Measurements from ENCODE around the gene ZCCHC14.

ZCCHC14 gene

DNA sequence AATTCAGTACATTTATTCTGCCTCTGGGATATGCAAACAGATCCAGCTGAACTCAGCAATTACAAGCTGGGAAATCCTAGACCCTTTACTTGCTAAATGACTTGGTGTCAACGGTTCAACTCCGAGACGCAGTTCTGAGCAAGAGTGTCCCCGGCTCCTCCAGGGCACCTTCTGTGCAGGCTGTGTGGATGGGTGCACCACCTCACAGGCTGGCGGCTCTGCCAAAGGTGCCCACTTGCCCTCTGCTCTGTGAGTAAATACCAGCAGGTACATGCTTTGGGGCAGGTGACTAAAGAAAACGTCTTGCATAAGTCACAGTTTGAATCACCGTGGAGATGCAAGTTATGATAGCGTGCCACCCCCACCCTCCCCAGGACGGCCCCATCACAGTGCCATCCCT is 77.4 kb downstream of the ZCCHC14 start:
- H3K27ac ChIP-seq = no peak overlapping the region
- no peak for TF ChIP-seq ZFX (IDR thresholded peaks at IDR 0.05; ENCODE audit: borderline replicate concordance)
- TF ChIP-seq, protein P1, sequence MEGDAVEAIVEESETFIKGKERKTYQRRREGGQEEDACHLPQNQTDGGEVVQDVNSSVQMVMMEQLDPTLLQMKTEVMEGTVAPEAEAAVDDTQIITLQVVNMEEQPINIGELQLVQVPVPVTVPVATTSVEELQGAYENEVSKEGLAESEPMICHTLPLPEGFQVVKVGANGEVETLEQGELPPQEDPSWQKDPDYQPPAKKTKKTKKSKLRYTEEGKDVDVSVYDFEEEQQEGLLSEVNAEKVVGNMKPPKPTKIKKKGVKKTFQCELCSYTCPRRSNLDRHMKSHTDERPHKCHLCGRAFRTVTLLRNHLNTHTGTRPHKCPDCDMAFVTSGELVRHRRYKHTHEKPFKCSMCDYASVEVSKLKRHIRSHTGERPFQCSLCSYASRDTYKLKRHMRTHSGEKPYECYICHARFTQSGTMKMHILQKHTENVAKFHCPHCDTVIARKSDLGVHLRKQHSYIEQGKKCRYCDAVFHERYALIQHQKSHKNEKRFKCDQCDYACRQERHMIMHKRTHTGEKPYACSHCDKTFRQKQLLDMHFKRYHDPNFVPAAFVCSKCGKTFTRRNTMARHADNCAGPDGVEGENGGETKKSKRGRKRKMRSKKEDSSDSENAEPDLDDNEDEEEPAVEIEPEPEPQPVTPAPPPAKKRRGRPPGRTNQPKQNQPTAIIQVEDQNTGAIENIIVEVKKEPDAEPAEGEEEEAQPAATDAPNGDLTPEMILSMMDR (IDR thresholded peaks at IDR 0.05) = no peak

DNA sequence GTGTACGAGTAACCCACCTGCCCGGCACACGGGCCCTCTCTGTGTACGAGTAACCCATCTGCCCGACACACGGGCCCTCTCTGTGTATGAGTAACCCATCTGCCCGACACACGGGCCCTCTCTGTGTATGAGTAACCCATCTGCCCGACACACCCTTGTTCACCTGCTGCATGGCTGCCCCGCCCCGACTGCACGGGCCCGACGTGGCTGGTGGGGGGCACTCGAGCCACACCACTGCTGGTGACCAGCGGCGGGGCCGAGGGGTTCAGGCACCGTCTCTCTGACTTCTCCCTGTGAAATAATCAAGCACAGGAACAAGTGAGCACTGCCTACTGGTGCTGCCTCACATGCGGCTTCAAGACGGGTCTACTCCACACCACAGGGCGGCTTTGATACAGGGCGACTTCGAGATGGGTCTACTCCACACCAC is 78.6 kb downstream of the ZCCHC14 start:
- no peak overlapping the region for H3K27ac ChIP-seq
- TF ChIP-seq ZFX (IDR thresholded peaks at IDR 0.05; ENCODE audit: borderline replicate concordance) = no peak
- TF ChIP-seq, protein P1 (IDR thresholded peaks at IDR 0.05) = no peak

DNA sequence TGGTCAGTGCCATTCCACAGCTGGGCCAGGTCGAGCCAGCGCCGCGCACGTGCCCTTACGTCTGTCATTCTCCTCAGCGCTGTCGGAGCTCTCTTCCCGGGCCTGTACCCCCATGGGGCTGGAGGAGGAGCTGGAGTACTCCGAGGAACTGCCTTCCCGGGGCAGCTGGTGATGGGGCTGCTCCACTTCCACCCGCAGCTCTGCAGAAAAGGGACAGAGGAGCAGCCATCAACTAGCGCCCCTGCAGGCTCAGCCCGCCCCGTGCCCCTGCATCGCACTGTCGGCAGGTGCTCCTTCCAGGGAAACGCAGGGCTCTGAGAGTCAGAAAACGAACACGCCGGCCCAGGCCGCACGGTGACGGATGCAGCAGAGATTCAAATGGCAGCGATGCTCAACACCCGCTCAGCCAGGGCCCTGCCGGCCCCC is 79.8 kb downstream of the ZCCHC14 start:
- no peak for TF ChIP-seq ZFX (IDR thresholded peaks at IDR 0.05; ENCODE audit: borderline replicate concordance)
- TF ChIP-seq, protein P1 (IDR thresholded peaks at IDR 0.05) = no peak
- H3K27ac ChIP-seq = no peak overlapping the region

DNA sequence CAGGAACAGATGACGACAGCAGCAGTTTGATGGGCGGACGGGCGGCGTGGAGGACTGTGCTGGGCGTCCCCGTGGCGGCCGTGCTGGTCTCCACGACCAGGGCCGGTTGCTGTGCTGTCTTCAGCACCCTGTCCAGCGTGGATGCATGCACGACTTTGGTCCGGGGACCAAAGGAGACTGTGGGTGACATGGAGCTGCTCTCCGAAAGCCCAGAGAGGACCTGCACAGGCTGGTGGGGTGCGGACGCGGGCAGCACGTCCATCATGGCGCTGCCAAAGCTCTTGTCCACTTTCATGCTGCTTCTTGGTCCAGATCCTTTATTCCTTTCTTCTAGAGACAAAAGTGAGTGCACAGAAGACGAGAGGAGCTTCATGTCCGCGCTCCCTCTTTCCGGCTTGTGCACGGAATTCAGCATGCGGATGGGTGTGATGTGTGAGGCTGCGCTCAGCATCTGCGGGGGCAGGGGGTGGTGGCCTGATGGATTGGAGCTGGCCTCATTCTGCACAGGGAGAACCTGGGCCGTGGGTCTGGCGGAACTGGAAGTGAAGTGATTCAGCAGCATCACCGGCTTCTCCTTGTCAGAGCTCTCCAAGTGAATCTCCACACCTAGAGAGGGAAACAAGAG is 80.3 kb downstream of the ZCCHC14 start:
- no peak for TF ChIP-seq ZFX (IDR thresholded peaks at IDR 0.05; ENCODE audit: borderline replicate concordance)
- TF ChIP-seq, protein P1 (IDR thresholded peaks at IDR 0.05) = no peak
- no peak overlapping the region for H3K27ac ChIP-seq

DNA sequence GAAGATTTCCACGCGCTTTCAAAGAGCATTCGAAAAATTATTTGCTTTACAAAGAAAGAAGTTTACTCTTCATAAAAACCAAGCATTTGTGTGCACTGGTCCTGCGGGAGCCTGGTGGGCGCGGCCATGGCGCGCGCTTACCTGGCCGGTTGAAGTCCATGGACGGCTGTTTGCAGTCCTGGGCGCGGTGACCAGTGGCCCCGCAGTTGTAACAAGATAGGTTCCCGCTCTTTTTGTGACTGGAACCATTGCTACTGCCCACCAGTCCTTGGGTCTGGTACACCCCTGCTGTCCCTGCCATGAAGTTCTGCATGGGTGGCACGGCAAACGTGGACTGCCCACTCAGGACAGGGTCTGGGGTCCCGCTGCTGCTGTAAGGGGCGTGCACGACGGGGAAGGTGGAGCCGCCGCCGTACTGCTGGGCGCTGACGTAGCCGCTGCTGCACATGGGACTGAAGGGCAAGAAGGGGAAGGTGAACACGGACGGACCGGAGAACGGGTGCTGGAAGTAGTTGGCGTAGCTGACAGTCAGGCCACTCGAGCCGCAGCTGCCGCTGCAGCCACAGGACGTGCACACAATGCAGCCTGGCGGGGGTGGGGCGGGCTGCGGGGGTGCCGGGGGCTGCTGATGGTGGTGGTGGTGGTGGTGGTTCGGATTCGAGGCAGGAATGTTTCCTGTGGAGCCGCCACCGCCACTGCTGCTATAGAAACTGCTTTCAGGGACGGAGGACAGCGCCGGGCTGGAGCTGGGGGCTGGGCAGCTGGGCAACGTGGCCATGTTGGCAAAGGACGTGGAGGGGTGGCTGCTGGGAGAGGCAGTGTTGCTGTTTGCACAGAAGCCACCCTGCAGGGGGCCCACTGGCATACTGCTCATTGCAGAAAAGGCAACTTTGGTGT is 81.2 kb downstream of the ZCCHC14 start:
- H3K27ac ChIP-seq = no peak overlapping the region
- no peak for TF ChIP-seq ZFX (IDR thresholded peaks at IDR 0.05; ENCODE audit: borderline replicate concordance)
- TF ChIP-seq, protein P1 (IDR thresholded peaks at IDR 0.05) = no peak; the same call in 1 of the 2 replicates

DNA sequence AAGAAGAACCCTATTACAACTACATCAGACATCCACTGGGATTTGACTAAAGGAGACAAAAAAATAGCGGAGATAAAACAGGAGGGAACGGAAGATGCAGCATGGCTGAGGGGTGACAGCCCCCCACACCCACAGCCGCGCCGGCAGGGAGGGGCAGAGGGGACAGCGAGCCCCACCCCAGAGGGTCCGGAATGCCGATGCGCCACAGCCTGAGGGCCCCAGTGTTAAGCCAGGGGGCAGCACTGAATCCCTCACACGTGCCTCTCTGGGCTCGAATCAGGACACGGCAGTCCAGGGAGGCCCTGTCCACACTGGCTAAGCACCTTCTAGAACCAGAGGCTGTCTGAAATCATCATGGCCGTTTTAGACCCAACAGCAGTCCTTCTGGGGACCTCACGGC is 81.9 kb downstream of the ZCCHC14 start:
- TF ChIP-seq, protein P1 (IDR thresholded peaks at IDR 0.05) = peak; percentile 35; the same call in 1 of the 2 replicates
- no peak for TF ChIP-seq ZFX (IDR thresholded peaks at IDR 0.05; ENCODE audit: borderline replicate concordance)
- no peak overlapping the region for H3K27ac ChIP-seq

DNA sequence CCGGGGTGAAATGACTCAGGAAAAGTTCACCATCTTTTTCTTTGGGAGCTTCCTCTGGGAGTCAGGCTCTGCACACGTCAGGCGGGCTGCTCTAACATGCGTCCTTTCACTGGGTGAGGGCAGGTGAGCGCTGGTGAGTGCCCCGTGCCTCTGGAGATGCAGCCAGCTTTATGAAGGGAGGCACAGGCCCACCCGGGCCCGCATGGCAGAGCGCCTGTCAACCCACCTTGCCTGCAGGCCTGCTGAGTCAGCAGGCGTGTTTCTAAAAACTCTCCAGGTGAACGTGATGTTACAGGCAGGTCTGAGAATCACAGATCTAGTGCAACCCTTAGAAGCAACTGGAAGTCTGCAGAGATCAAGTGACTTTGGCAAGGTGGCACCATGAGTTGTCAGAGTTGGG is 82.3 kb downstream of the ZCCHC14 start:
- no peak overlapping the region for H3K27ac ChIP-seq
- no peak for TF ChIP-seq ZFX (IDR thresholded peaks at IDR 0.05; ENCODE audit: borderline replicate concordance)
- TF ChIP-seq, protein P1 (IDR thresholded peaks at IDR 0.05) = no peak

All from 22Rv1 (cell line).